Smooth muscle cell of bladder (primary cell): ENCODE measurements around the gene ZNF280C. TPM values are rescaled to one million over a fixed set of nuclear protein-coding genes. Genes with fewer than 3 reads are reported as not detected.

ENCODE experiments used
- total RNA-seq: library from RNA; depleted of rRNA; stranded (reverse); fragments of >200 nt; gene quantifications from 2 replicates; pipeline ENCODE4 v1.2.3, GENCODE V29; 2014

Gene ZNF280C, protein sequence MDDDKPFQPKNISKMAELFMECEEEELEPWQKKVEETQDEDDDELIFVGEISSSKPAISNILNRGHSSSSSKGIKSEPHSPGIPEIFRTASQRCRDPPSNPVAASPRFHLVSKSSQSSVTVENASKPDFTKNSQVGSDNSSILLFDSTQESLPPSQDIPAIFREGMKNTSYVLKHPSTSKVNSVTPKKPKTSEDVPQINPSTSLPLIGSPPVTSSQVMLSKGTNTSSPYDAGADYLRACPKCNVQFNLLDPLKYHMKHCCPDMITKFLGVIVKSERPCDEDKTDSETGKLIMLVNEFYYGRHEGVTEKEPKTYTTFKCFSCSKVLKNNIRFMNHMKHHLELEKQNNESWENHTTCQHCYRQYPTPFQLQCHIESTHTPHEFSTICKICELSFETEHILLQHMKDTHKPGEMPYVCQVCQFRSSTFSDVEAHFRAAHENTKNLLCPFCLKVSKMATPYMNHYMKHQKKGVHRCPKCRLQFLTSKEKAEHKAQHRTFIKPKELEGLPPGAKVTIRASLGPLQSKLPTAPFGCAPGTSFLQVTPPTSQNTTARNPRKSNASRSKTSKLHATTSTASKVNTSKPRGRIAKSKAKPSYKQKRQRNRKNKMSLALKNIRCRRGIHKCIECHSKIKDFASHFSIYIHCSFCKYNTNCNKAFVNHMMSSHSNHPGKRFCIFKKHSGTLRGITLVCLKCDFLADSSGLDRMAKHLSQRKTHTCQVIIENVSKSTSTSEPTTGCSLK
- 2.1 and 2.6 TPM in 2 replicates for total RNA-seq

DNA sequence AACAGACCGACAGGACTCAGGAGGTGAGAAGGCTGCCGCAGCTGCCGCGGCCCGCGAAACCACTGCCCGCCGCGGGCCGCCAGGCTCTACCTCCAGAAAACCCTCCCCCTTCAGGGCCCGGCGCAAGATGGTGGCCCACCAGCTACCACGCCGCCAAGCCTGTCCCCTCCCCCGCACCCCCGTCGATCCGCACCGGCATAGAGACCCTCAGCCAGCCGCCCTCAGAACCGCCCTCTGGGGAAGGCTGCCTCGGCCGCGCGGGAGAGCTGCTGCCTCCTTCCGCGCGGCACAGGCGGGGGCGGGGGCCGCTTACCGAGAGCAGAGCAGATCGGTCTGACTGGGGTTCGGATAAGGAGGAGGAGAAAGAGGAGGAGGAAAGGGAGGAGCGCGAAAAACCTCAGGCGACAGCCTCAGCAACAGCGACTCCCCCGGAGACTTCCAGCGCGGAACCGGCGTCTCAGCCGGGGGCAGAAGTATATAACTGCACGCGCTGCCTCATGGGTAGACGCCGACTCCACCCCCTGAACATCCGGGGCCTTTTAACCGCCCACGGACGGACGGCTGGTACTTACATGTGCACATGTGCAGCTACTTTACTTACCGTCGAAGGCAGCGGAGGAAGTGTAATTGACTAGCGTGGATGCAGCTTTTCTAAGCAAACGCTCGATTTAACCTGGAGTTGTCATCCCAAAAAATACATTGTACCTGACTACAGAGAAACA is at the start of gene ZNF280C:
ZNF280C (minus strand) TSS at position 451 of the 722 bp plus-strand sequence. CDS start 8,450 bp downstream, outside the sequence.

DNA sequence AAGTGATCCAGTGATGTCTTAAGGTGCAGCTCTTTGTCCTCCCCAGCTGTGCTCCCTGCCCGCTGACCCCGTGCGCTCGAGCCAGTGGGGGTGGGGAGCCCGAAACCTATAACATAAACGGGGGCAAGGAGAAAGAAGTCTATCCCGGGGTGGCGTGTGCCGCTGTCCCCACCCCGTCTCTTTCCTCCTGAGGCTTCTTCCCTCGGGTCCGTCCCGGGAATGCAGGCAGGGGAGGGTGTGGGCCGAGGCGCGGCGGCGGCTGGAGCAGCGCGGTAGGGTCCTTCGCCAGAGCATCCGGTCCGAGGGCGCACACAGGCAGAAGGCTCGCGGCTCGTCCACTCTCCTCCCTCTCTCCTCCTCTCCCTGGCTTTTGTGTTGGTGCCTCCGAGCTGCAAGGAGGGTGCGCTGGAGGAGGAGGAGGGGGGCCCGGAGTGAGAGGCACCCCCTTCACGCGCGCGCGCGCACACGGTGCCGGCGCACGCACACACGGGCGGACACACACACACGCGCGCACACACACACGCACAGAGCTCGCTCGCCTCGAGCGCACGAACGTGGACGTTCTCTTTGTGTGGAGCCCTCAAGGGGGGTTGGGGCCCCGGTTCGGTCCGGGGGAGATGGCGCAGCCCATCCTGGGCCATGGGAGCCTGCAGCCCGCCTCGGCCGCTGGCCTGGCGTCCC is 97.1 kb downstream of the ZNF280C start, which contains the start of gene RAB33A:
RAB33A (plus strand) TSS at position 517 of the 681 bp plus-strand sequence; CDS start at position 618, 101 bp downstream.

DNA sequence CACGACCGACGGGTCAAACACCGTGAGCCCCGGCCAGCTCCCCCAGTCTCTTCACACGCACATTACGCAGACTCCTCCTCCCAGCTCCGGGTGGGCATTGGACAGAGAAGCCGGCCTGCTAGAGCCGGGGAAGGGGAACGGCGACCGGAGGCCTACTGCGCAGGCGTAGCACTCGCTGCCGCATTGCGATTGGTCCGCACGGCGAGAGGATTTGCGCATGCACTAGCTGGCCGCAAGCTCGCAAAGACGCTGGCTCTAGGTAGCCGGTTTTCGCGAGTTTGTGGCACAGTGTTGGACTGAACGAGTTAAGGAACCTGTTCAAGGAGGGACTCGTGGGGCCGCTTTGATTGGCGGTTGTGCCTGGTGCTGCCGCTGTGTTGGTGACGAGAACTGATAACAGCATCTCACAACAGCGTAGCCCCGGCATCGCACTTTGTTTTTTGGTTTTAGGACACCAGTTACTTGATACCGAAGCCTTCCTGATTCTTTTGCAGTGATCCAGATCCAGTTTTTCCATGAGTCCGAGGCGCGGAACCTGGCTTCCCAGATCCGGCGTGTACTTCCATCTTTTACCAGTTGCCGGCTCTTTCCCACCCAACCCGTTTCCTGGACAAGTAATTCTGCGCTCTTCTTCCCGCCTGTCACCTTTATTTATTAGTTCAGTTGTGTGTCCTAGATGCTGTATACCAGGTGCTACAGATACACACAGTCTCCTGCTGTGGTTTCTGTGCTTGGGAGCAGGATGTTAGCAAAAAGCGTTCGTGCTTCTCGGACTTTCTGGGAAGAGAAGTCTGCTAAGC is 102.8 kb downstream of the ZNF280C start, which contains the start of gene AIFM1:
AIFM1 (minus strand) TSS at position 139 of the 800 bp plus-strand sequence. CDS start 185 bp downstream, outside the sequence.

Other genes with a start within 250 kb of the ZNF280C start
- gene ELF4, start 158.4 kb downstream of the ZNF280C start, total RNA-seq: 8.0 and 9.1 TPM in 2 replicates
- gene AIFM1, start 103.1 kb downstream of the ZNF280C start, total RNA-seq: 22.9 and 23.6 TPM in 2 replicates
- gene RAB33A, start 96.9 kb downstream of the ZNF280C start, total RNA-seq: 2.4 and 6.0 TPM in 2 replicates
- 9.1 and 13.7 TPM in 2 replicates for gene SLC25A14, start 71.0 kb upstream of the ZNF280C start, total RNA-seq
- gene GPR119, start 116.8 kb upstream of the ZNF280C start, total RNA-seq: not detected in 2 replicates
- 30.2 and 37.5 TPM in 2 replicates for gene RBMX2, start 133.1 kb upstream of the ZNF280C start, total RNA-seq